HG02981 (cell line): Measurements from ENCODE around the gene IRX3.
"Not testable (repeated sequence)": the region's sequence is repeated elsewhere in the genome, so short reads cannot be mapped to it uniquely, and the experiment has no call there.

Experiments used
- ATAC-seq: cut with Tn5 transposase; IDR thresholded peaks from one replicate; pipeline ENCODE4 v1.9.1; 2021; ENCODE audit warnings: mild to moderate bottlenecking, moderate library complexity; ENCODE audit not compliant: unreplicated experiment

Gene IRX3

DNA sequence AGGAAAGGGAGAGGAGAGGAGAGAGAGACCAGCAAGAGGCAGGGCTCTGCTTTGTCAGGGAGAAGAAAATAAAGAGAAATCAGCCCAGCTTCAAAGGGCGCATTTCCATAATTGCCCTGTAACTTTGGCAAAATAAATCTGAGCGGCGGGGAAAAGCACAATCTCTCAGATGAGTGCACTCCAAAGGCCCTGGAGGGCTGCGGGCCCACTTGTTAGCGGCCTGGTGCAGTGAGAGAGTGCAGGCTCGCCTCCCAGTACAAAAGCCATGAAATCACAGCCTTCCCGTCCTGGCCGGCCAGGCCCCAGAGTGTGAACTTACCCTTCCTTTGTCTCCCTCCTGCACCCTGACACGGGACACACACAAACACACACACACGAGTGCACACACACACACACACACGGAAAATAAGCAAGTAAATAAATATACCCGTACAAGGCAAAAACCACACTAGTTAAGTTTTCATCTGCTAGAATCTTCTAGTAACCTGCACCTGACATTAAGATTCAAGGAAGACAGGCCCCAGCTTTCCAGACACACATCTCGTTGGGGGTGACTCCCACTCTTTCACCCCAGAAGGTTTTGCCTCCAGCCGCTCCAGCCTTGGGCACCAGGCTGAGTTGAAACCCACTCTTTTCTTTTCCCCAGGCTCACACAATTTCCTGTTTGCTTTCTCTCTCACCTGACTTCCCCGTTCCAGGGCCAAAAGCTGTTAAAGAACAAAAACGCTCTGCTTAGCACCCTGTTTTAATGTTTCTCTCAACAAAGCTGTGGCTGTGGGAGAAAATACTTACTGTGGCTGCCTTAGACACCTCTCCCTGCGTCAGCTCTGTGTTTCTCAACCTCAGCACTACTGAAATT is 8.5 kb downstream of the IRX3 start:
- ATAC-seq: no peak

DNA sequence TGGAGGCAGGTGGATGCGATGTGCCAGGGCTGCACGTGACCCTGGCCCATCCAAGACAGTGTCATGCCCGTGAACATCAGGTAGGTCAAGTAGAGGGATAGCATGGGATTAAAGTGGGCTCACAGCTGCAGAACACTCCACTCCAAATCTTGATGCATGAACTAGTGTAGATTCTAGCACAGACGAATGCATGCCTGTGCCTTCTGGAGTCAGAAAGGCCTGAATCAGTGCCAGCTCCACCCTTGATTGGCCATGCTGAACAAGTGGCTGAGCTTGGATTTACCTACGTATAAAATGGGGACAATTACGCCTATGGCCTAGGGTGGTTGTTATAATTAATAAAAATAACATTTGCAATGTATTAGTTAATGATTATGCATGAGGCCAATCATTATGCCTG is 10.6 kb downstream of the IRX3 start:
- ATAC-seq: no peak

DNA sequence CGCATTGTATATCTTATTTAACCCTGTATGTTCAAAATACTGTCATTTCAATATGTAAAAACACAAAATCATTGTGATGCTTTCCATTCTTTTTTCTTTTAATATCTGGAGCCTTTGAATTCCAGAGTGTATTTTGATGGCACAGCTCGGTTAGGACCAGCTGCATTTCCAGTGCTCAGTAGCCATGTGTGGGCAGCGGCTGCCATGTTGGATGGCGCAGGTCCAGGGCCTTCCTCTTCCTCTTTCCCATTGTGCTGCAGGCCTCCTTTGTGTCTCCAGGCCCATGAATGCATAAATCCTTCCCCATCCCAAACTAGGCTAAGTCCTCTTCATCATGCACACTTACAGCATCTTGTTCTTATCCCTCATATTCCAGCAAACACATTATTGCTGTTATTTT is 13.0 kb downstream of the IRX3 start:
- ATAC-seq: no peak

DNA sequence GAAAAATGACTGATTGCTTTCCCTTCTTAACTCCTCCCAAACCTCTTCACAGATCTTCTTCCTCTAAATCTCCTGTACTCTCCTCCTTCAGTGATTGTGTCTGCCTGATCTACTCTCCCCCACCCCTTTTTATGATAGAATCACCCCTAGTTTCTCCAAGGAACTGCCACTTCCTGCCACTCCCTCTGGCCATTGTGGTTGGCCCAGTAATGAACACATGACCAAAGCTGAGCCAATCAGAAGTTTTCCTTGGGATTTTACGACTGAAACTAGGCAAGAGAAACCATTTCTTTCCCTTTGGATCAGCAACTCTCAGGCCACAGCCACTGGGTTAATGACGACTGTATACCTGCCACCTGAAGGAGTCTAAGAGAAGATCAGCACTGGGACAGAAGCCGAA is 15.9 kb downstream of the IRX3 start:
- ATAC-seq: no peak

DNA sequence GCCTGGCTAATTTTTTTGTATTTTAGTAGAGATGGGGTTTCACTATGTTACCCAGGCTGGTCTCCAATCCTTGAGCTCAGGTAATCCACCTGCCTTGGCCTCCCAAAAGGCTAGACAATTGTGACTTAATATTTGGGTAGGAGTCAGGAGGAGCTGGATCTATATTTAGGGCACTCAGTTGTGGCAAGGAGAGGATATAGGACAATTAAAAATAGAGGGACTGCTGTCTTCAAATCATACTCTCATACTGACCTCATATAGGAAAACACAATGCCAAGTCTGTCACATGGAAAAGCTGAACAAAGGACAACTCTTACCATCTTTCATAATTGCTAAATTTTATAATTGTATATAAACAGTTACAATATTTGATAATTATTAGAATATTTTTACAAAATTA is 17.1 kb downstream of the IRX3 start:
- ATAC-seq: no peak

DNA sequence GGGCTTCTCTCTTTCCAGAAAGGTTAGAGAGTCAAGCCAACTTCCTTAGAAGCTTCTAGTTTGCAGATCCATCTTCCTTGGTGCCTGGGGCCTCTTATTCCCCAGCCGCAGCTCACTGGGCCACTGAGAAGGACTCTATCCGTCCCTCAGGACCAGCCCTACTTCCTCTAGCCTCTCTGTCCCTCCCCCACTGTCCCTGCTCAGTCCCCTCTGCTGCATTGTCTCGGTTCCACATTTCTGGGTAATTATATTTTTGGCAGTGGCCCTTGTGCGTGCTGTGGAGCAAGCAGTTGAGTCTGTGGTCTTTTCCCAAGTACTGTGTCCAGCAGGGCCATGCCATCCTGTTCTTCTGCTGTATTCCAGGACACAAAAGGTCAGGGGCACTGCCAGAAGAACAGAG is 17.8 kb downstream of the IRX3 start:
- no peak for ATAC-seq

DNA sequence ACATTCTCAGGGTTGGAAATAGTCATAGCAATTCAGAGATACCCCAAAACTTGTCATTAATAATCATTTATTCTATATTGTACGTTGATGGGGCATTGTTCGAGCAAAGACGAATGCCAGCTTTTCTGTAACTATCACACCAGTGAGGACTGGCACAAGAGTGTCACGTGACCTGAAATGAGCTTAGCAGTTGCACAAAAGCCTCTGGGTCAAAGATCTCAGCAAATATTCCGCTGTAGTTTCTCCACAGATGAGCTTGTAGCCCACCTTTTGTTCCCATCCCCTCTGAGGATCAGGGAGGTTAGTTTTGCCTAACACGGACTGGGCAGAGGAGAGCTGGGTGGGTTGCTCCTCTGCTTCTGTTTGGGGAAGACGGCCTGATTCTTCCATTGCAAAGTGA is 18.2 kb downstream of the IRX3 start:
- ATAC-seq: no peak

DNA sequence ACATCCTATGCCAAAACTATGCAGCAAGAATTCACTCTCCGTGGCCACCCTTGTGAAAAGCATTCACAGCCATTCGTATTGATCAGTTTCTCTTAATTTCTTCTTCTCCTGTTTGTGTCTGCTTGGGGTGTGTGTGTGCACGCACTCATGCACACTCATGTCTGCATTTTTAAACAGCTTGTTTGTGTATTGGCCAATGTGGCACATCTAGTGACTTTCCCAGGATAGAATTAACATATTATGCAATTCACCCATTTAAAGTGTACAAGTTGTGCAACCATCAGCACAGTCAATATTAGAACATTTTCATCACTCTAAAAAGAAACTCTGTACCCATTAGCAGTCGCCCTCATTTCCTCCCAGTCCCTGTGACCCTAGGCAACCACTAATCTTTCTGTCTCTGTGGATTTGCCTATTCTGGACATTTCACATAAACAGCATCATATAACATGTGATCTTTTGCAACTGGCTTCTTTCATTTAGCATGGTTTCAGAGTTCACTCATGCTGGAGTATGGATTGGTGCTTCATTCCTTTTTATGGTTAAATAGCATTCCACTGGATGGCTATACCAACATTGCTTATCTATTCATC is 20.1 kb downstream of the IRX3 start:
- ATAC-seq: no peak

DNA sequence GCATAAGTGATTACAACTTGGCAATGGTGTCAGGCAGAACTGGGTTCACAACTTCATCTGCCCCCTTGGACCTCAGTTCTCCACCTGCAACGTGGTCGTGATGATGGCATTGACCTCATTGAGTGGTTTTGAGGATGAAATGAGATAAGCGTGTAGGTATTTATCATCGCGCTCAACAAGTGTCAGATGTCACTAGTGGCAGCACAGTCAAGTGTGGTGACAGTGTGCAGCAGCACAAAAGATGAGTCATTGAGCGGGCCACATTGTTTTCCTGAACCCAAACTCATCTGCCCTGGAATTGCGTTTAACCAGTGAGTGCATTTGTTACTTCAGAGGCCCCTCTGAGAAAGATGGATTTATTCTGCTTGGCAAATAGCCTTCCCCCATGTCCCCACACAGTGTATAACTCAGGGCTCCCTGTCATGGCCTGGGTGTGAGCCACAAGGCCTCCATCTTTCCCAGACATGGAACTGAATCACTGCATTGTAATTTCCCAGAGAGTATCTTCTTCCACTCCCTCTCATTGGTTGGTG is 20.9 kb downstream of the IRX3 start:
- ATAC-seq: no peak

DNA sequence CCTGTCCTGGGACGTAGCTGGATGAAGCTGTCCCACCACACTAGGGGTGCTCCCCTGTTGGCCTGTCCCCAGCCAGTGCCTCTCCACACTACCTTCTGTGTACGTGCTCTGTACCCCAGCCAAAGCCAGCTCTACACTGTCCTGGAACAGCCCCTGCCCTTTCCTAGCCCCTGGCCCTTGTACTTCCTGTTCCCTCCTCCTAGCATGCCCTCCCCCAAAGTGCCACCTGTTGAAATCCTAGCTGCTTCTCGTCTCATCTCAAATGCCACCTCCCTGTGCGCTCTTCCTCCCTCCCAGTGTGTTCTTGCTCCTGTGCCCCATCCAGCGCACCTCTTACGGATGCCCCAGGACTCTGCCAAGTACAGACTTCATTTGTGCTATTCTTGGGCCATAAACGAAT is 33.5 kb downstream of the IRX3 start:
- no peak for ATAC-seq

DNA sequence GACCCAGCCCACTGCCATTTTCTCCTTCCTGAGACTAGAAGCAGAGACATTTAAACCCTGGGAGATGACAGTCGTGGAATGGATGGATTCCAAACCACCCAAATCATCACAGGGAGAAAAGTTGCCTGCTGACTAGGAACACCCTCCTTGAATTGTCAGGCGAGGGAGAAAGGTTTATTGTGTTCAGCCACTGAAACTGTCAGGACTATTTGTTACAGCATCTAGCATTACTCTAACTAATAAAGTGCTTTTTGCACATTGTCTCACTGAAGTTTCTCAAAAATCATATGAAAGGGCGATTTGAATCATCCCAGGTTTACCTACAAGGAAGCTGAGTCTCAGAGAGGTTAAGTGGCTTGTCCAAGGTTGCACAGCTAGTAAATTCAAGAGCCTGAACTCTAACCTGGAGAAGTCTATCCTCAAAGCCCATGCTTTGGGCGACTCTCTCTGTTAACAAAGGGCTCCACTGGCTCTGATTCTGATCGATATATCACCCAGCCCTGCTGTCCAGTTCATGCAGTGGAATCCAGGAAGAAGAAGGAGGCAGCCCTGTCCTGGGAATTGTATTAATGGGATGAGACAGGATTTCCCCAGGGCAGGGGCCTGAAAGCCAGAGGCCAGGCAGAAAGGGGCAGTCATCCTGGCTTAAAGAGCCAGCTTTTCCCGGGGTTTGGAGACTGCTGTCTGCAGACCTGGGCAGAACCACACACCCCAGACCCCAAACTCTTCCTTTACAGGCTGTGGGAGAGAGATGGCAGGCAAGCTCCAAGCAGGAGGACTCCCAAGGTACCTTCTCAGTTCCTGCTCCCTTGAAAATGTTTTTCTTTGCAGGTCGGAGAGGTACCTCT is 37.5 kb downstream of the IRX3 start:
- no peak for ATAC-seq

DNA sequence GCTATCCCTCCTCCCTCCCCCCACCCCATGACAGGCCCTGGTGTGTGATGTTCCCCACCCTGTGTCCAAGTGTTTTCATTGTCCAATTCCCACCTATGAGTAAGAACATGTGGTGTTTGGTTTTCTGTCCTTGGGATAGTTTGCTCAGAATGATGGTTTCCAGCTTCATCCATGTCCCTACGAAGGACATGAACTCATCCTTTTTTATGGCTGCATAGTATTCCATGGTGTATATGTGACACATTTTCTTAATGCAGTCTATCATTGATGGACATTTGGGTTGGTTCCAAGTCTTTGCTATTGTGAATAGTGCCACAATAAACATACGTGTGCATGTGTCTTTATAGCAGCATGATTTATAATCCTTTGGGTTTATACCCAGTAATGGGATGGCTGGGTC is 38.9 kb downstream of the IRX3 start:
- not testable (repeated sequence) for ATAC-seq

DNA sequence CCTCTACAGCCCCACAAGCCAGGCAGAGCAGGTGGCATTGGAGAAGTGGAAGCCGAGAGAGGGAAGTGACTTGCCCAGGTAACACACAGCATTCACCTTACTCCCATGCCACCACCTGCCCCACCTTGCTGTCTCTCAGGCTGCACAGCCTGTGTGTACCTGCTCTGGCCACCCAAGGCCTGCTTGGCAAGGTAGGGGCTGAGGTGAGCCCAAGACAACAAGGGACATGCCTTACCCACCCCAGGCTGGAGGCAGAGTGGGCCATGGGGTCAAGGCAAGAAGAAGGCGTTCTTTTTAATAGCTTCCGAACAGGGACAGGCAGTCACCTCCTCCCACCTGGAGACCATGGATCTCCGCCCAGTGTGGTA is 40.1 kb downstream of the IRX3 start:
- ATAC-seq: no peak

DNA sequence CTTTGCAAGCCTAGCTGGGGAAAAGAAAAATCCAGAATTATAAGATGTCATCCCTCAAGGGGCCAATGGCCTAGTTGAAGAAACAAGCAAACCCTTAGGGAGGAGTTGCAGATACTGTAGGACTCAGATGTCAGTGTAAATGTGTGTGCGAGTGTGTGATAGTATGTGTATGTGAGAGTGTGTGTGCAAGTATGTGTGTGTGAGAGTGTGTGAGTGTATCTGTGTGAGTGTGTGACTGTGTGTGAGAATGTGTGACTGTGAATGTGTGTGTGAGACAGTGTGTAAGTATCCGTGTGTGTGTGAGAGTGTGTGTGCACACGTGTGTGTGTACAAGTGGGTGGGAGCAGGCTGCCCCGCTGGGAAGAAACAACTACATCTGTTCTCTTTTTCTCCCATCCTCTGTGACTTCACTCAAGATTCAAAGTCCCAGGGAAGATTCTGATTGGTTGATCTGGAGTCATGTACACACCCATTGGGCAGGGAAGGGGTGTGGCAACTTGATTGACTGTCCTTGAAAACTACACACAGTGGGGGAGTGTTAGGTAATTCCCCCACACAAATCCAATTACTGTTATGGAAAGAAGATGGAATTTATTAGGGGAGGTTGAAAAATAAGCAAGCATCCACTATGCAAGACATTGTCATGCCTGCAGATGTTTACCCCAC is 40.7 kb downstream of the IRX3 start:
- ATAC-seq: no peak

DNA sequence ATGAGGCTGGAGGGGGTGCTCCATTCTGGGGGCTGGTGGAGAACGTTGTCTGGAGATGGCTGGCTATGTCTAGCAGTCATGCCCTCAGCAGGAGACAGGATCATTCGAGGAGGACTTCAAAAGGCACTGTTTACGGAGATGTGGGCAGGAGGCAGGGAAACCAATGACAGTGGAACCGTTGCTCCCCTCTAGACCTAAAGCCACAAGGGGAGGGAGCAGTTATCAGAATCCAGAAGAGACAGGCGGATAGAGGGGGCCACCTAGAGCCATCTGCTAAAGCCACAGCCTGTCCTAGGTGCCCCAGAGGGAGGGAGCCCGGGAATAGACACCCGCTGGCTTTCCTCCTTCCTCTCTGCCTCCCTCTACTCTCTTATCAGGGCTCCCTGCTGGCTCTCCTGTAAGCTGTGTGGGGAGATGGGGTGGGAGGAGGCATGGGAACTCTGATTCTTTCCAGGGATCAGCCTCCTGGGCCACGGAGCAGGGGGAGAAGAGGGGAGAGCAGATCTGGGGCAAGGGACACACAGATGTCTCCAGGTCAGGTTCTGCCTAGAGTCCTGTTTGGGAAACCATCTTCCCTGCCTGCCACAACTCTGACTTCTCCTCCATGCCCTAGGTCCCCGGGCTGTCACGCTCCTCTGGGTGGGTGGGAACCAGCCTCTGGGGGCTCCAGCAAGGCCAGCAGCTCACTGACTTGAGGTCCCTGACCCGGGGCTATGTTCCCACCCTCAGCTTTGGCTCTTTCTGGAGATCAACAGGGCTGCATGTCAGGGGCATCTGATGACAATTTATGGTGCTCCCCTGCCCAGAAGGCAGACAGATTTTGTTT is 42.3 kb downstream of the IRX3 start:
- ATAC-seq: no peak

DNA sequence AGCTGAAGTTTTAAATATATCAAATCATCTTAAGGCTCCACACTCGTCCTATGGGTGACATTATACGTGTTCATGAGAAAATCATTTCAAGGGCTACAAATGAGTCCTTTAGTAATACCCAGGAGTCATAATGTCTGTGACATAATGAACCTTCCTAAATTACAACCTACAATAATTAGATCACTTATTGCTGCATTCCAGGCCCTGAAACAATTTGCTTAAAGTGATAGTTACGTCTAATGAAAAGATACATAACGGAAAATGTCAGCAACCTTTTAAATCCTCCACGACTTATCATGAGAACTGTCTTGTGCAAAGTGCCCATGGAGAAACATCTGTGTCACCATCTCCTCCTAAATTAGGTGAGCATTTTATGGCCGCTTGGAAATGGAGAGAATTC is 43.4 kb downstream of the IRX3 start:
- no peak for ATAC-seq

DNA sequence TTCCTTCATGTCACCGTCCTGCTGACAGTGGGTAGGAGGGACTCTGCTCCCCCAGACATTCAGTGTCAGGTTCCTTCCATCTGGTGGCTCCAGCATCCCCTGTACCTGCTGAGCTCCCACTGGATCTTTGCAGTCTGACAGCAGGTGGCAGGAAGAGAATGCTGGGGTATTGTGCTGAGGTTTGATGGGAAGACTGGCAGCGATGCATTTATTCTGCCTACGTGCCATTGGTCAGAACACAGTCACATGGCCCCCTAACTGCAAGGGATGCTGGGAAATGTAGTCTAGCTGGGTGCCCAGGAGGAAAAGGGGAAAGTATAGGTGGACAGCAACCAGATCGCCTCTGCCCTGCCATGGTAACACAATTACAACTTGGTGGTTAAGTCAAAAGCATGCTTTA is 44.4 kb downstream of the IRX3 start:
- no peak for ATAC-seq

DNA sequence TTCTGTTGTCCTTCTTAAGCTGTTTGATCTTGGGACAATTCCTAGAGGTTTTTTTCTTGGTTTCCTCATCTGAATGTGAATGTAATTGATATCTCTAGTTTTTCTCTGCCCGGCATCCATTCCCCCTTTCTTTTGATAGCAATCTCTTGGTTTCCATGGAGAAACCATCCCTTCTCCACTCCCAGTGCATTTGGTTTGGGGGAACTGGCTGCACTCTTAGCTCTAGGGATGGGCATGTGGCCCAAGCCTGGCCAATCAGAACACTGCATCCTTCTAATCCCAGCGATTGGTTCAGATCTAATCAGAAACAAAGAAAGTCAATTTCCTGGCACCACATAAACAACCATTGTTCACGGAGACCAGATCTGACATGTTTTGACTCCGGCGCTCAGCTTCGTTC is 45.1 kb downstream of the IRX3 start:
- ATAC-seq: no peak

DNA sequence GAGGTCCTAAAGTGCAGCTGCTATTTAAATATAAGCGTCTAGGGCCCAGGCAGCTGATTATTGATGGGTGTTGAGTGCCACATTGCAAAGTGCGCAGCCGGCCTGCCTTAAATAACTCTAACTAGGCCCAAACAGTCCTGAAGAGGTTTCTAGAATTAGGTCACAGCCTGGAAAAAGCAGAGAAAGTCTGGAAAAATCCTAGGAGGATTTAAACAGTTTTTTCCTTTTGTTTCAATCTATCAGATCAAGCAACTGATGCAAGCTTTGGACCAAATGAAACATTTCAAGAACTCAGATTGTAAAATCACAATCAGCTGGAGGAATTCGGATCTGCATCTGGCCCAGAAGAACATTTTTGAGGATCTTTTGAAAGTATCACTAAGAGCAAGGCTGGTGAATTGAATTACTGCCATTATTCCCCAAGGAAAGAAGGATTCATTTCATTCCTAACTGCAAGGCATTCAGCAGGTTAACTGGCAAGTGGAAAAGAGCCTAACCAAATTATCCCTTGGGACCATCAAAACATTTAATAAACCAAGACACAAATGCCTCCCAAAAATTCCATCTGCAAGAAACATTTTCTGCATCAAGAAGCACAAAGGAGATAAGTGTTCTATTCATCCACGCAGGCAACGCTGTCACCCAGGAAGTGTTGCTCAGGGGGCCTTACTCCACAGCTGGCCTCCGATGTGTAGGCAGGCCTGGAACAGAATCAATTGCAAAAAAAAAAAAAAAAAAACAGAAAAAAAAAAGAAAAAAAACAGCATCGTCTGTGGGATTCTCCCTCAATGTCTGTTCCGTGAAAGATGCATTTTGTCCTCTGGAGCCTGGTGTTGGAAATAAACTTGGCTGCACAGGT is 46.1 kb downstream of the IRX3 start:
- no peak for ATAC-seq
